Measurements from ENCODE around the gene MAP7. TPM values are rescaled to one million over a fixed set of nuclear protein-coding genes. Genes with fewer than 3 reads are reported as not detected.
A peak's percentile ranks its signal among the peaks of the same experiment; 100 is the strongest.

Gene MAP7
- total and polyA plus RNA-seq, 2 experiments from 2014 or later = 44.7 to 49.2 TPM

- peak overlapping the region; percentile 63; the same call in 1 of the 2 replicates for H3K4me2 ChIP-seq
- H3K4me3 ChIP-seq = no peak overlapping the region
- H3K79me2 ChIP-seq (replicated peaks; ENCODE audit: insufficient read depth) = peaks cover 97% of the 10 kb centered on the region
- Mint-ChIP-seq H3K9me3 (no peaks in the 10 kb centered on the region), H3K27me3 (ENCODE audit: insufficient read depth, low read depth, poor library complexity) (peaks cover 11% of the 10 kb centered on the region), H3K4me1 (peaks cover 74% of the 10 kb centered on the region), H3K36me3 (ENCODE audit: low read depth) (no peaks in the 10 kb centered on the region), H3K4me3 (no peak overlapping the region; the same call in 2 of the 3 replicates), H3K27ac (peak overlapping the region; percentile 43; the same call in 1 of the 2 replicates)
- peak overlapping the region; percentile 5; the same call in 1 of the 2 replicates for H3K27ac ChIP-seq (ENCODE audit: low read depth)
- H3K27me3 ChIP-seq (ENCODE audit: insufficient read depth) = no peaks in the 10 kb centered on the region
- no peaks in the 10 kb centered on the region for H3K9me2 ChIP-seq (ENCODE audit: insufficient read depth)
- TF ChIP-seq EZH2 (IDR thresholded peaks at IDR 0.05; ENCODE audit: low read depth, unreplicated experiment) (no peak), ZNF114 (CRISPR knock-in tag; IDR thresholded peaks at IDR 0.05) (no peak)
- H3K4me1 ChIP-seq (ENCODE audit: insufficient read depth) = peaks cover 73% of the 10 kb centered on the region
- peaks cover 7% of the 10 kb centered on the region for H4K20me1 ChIP-seq (replicated peaks; ENCODE audit: insufficient read depth)
- H2AFZ ChIP-seq = no peak overlapping the region
- no peaks in the 10 kb centered on the region; the same call in 1 of the 2 replicates for H3F3A ChIP-seq (replicated peaks; ENCODE audit: low read depth)
- H3K36me3 ChIP-seq (ENCODE audit: insufficient read depth) = no peaks in the 10 kb centered on the region
- DNase-seq (ENCODE audit: low spot score) = no peak
- ATAC-seq = no peak
Measured at GRCh38 chr6:136528477-136528876, 21.7 kb downstream of the MAP7 start.

GRCh38 chr6:136527831-136528230, 22.4 kb downstream of the MAP7 start:
- H3K4me1 ChIP-seq (ENCODE audit: insufficient read depth) = peaks cover 73% of the 10 kb centered on the region
- Mint-ChIP-seq H3K9me3 (no peaks in the 10 kb centered on the region), H3K4me3 (peak overlapping the region; percentile 8; the same call in 2 of the 3 replicates), H3K27ac (peak overlapping the region; percentile 90), H3K36me3 (ENCODE audit: low read depth) (no peaks in the 10 kb centered on the region), H3K4me1 (peaks cover 68% of the 10 kb centered on the region), H3K27me3 (ENCODE audit: insufficient read depth, low read depth, poor library complexity) (peaks cover 11% of the 10 kb centered on the region)
- H3K9me2 ChIP-seq (ENCODE audit: insufficient read depth) = no peaks in the 10 kb centered on the region
- H3K27me3 ChIP-seq (ENCODE audit: insufficient read depth) = no peaks in the 10 kb centered on the region
- H3K79me2 ChIP-seq (replicated peaks; ENCODE audit: insufficient read depth) = peaks cover 97% of the 10 kb centered on the region
- peaks cover 4% of the 10 kb centered on the region; the same call in 1 of the 2 replicates for H4K20me1 ChIP-seq (replicated peaks; ENCODE audit: insufficient read depth)
- H3K4me3 ChIP-seq = no peak overlapping the region
- DNase-seq (ENCODE audit: low spot score) = no peak
- H2AFZ ChIP-seq = no peak overlapping the region
- H3F3A ChIP-seq (replicated peaks; ENCODE audit: low read depth) = no peaks in the 10 kb centered on the region; the same call in 1 of the 2 replicates
- no peaks in the 10 kb centered on the region for H3K36me3 ChIP-seq (ENCODE audit: insufficient read depth)
- H3K4me2 ChIP-seq = peak overlapping the region; percentile 63
- peak overlapping the region; percentile 5; the same call in 1 of the 2 replicates for H3K27ac ChIP-seq (ENCODE audit: low read depth)
- no peak for ATAC-seq
- TF ChIP-seq JUNB (IDR thresholded peaks at IDR 0.05; ENCODE audit: unreplicated experiment) (no peak), CREB1 (CRISPR knock-in tag; IDR thresholded peaks at IDR 0.05; ENCODE audit: low read depth) (no peak), ZNF114 (CRISPR knock-in tag; IDR thresholded peaks at IDR 0.05) (no peak), STAT1 (IDR thresholded peaks at IDR 0.05; ENCODE audit: unreplicated experiment) (no peak), ZNF331 (CRISPR knock-in tag; IDR thresholded peaks at IDR 0.05; ENCODE audit: low read depth) (no peak), ETS1 (IDR thresholded peaks at IDR 0.05) (no peak)
- TF ChIP-seq, protein P1, sequence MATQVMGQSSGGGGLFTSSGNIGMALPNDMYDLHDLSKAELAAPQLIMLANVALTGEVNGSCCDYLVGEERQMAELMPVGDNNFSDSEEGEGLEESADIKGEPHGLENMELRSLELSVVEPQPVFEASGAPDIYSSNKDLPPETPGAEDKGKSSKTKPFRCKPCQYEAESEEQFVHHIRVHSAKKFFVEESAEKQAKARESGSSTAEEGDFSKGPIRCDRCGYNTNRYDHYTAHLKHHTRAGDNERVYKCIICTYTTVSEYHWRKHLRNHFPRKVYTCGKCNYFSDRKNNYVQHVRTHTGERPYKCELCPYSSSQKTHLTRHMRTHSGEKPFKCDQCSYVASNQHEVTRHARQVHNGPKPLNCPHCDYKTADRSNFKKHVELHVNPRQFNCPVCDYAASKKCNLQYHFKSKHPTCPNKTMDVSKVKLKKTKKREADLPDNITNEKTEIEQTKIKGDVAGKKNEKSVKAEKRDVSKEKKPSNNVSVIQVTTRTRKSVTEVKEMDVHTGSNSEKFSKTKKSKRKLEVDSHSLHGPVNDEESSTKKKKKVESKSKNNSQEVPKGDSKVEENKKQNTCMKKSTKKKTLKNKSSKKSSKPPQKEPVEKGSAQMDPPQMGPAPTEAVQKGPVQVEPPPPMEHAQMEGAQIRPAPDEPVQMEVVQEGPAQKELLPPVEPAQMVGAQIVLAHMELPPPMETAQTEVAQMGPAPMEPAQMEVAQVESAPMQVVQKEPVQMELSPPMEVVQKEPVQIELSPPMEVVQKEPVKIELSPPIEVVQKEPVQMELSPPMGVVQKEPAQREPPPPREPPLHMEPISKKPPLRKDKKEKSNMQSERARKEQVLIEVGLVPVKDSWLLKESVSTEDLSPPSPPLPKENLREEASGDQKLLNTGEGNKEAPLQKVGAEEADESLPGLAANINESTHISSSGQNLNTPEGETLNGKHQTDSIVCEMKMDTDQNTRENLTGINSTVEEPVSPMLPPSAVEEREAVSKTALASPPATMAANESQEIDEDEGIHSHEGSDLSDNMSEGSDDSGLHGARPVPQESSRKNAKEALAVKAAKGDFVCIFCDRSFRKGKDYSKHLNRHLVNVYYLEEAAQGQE (IDR thresholded peaks at IDR 0.05; ENCODE audit: unreplicated experiment) = no peak
- TF ChIP-seq, protein P2, sequence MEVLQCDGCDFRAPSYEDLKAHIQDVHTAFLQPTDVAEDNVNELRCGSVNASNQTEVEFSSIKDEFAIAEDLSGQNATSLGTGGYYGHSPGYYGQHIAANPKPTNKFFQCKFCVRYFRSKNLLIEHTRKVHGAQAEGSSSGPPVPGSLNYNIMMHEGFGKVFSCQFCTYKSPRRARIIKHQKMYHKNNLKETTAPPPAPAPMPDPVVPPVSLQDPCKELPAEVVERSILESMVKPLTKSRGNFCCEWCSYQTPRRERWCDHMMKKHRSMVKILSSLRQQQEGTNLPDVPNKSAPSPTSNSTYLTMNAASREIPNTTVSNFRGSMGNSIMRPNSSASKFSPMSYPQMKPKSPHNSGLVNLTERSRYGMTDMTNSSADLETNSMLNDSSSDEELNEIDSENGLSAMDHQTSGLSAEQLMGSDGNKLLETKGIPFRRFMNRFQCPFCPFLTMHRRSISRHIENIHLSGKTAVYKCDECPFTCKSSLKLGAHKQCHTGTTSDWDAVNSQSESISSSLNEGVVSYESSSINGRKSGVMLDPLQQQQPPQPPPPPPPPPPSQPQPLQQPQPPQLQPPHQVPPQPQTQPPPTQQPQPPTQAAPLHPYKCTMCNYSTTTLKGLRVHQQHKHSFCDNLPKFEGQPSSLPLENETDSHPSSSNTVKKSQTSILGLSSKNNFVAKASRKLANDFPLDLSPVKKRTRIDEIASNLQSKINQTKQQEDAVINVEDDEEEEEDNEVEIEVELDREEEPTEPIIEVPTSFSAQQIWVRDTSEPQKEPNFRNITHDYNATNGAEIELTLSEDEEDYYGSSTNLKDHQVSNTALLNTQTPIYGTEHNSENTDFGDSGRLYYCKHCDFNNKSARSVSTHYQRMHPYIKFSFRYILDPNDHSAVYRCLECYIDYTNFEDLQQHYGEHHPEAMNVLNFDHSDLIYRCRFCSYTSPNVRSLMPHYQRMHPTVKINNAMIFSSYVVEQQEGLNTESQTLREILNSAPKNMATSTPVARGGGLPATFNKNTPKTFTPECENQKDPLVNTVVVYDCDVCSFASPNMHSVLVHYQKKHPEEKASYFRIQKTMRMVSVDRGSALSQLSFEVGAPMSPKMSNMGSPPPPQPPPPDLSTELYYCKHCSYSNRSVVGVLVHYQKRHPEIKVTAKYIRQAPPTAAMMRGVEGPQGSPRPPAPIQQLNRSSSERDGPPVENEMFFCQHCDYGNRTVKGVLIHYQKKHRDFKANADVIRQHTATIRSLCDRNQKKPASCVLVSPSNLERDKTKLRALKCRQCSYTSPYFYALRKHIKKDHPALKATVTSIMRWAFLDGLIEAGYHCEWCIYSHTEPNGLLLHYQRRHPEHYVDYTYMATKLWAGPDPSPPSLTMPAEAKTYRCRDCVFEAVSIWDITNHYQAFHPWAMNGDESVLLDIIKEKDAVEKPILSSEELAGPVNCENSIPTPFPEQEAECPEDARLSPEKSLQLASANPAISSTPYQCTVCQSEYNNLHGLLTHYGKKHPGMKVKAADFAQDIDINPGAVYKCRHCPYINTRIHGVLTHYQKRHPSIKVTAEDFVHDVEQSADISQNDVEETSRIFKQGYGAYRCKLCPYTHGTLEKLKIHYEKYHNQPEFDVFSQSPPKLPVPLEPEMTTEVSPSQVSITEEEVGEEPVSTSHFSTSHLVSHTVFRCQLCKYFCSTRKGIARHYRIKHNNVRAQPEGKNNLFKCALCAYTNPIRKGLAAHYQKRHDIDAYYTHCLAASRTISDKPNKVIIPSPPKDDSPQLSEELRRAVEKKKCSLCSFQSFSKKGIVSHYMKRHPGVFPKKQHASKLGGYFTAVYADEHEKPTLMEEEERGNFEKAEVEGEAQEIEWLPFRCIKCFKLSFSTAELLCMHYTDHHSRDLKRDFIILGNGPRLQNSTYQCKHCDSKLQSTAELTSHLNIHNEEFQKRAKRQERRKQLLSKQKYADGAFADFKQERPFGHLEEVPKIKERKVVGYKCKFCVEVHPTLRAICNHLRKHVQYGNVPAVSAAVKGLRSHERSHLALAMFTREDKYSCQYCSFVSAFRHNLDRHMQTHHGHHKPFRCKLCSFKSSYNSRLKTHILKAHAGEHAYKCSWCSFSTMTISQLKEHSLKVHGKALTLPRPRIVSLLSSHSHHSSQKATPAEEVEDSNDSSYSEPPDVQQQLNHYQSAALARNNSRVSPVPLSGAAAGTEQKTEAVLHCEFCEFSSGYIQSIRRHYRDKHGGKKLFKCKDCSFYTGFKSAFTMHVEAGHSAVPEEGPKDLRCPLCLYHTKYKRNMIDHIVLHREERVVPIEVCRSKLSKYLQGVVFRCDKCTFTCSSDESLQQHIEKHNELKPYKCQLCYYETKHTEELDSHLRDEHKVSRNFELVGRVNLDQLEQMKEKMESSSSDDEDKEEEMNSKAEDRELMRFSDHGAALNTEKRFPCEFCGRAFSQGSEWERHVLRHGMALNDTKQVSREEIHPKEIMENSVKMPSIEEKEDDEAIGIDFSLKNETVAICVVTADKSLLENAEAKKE (CRISPR knock-in tag; IDR thresholded peaks at IDR 0.05) = no peak
